HuH-7 (cell line): Measurements from ENCODE around the gene RIPOR1.

Experiments used
- DNase-seq: peaks from one replicate; pipeline ENCODE4 v3.0.0; 2011; ENCODE audit warnings: low spot score

The RIPOR1 gene

GRCh38 chr16:67539271-67539670, 10.6 kb downstream of the RIPOR1 start:
- DNase-seq: no peak

- no peak for DNase-seq
Observed at GRCh38 chr16:67539691-67540635, 11.3 kb downstream of the RIPOR1 start.

GRCh38 chr16:67540756-67541155, 12.1 kb downstream of the RIPOR1 start:
- DNase-seq: no peak

GRCh38 chr16:67541391-67542263, 13.0 kb downstream of the RIPOR1 start:
- no peak for DNase-seq

GRCh38 chr16:67542464-67542863, 13.8 kb downstream of the RIPOR1 start:
- DNase-seq: peak; percentile 53

- DNase-seq: no peak
Observed at GRCh38 chr16:67543036-67543435, 14.4 kb downstream of the RIPOR1 start.

- DNase-seq: no peak
Observed at GRCh38 chr16:67543582-67543981, 15.0 kb downstream of the RIPOR1 start.

GRCh38 chr16:67544329-67544841, 15.8 kb downstream of the RIPOR1 start:
- DNase-seq: no peak

GRCh38 chr16:67544844-67545664, 16.4 kb downstream of the RIPOR1 start:
- no peak for DNase-seq

- DNase-seq: no peak
Observed at GRCh38 chr16:67545665-67546024, 17.0 kb downstream of the RIPOR1 start.

- DNase-seq: no peak
Observed at GRCh38 chr16:67546091-67546501, 17.5 kb downstream of the RIPOR1 start.

- DNase-seq: peak; percentile 95
Observed at GRCh38 chr16:67546761-67547422, 18.3 kb downstream of the RIPOR1 start.

- DNase-seq: no peak
Observed at GRCh38 chr16:67547423-67548264, 19.0 kb downstream of the RIPOR1 start.

GRCh38 chr16:67548265-67549126, 19.9 kb downstream of the RIPOR1 start:
- DNase-seq: no peak

- DNase-seq: no peak
Observed at GRCh38 chr16:67549240-67549639, 20.6 kb downstream of the RIPOR1 start.

- no peak for DNase-seq
Observed at GRCh38 chr16:67549936-67550335, 21.3 kb downstream of the RIPOR1 start.

- no peak for DNase-seq
Observed at GRCh38 chr16:67551091-67551490, 22.5 kb downstream of the RIPOR1 start.

- DNase-seq: no peak
Observed at GRCh38 chr16:67551972-67552371, 23.3 kb downstream of the RIPOR1 start.

- no peak for DNase-seq
Observed at GRCh38 chr16:67552476-67552875, 23.8 kb downstream of the RIPOR1 start.
